Measurements from ENCODE around the gene HYLS1.

DNA sequence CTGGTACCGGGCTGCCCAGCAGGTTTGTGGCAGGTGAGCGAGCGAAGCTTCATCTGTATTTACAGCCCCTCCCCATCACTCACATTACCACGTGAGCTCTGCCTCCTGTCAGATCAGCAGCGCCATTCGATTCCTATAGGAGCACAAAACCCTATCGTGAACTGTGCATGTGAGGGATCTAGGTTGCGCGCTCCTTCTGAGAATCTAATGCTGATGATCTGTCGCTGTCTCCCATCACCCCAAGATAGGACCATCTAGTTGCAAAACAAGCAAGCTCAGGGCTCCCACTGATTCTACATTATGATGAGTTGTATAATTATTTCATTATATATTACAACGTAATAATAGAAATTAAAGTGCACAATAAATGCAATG, 42.6 kb downstream of the HYLS1 start:
- no peak for TF ChIP-seq CTCF (IDR thresholded peaks at IDR 0.05; ENCODE audit: borderline replicate concordance, extremely low read depth, low read length, poor library complexity, severe bottlenecking)
- TF ChIP-seq EZH2 (IDR thresholded peaks at IDR 0.05; ENCODE audit: borderline replicate concordance, low read depth, low read length, severe bottlenecking): no peak
